Stimulated activated CD4-positive, alpha-beta T cell treated with anti-CD3 and anti-CD28 coated beads, Interleukin-1b, Interleukin-23, amount 100 ng/mL, for 48 hours (primary cell): ENCODE data around the gene ZSCAN5B.

ENCODE experiments used
- DNase-seq: peaks from one replicate; pipeline ENCODE4 v3.0.0-alpha.2; 2020

ZSCAN5B gene

GRCh38 chr19:56144376-56144775 is 53.2 kb downstream of the ZSCAN5B start:
- DNase-seq, result no peak

GRCh38 chr19:56142897-56143434 is 54.6 kb downstream of the ZSCAN5B start:
- no peak for DNase-seq

- no peak for DNase-seq
These were observed 55.3 kb downstream of the ZSCAN5B start for GRCh38 chr19:56142087-56142787.

GRCh38 chr19:56141417-56141993 is 56.1 kb downstream of the ZSCAN5B start:
- DNase-seq, result no peak

- peak; percentile 99 for DNase-seq
These were observed 56.8 kb downstream of the ZSCAN5B start, which contains the start of gene ZNF444 for GRCh38 chr19:56140583-56141416. ZNF444 (plus strand) TSS chr19:56141287; CDS start chr19:56146912, 5,625 bp downstream.

- DNase-seq, result peak; percentile 28
These were observed 57.6 kb downstream of the ZSCAN5B start for GRCh38 chr19:56139847-56140582.
